Measurements from ENCODE around the gene KRTAP26-1.

DNA sequence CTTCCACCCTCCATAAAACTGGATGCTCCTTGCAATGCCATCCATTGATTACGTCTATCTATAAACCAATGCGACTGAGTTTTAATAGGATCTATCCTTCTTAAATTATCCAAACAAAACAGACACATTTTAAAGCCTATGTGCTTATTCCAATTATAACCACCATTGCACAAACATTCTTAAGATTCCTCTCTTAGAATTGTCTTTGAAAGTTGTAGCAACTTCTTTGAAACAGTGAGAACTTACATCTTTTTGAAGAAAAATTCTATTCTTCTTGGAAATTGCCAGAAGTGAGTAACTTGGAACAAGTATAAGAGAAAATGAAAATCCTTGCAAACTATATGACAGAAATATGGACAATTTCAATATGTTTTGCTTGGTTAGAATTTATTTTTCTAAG lies at the start of gene KRTAP26-1:
- TF ChIP-seq POLR2A (IDR thresholded peaks at IDR 0.05), result no peak
- TF ChIP-seq, protein P1, sequence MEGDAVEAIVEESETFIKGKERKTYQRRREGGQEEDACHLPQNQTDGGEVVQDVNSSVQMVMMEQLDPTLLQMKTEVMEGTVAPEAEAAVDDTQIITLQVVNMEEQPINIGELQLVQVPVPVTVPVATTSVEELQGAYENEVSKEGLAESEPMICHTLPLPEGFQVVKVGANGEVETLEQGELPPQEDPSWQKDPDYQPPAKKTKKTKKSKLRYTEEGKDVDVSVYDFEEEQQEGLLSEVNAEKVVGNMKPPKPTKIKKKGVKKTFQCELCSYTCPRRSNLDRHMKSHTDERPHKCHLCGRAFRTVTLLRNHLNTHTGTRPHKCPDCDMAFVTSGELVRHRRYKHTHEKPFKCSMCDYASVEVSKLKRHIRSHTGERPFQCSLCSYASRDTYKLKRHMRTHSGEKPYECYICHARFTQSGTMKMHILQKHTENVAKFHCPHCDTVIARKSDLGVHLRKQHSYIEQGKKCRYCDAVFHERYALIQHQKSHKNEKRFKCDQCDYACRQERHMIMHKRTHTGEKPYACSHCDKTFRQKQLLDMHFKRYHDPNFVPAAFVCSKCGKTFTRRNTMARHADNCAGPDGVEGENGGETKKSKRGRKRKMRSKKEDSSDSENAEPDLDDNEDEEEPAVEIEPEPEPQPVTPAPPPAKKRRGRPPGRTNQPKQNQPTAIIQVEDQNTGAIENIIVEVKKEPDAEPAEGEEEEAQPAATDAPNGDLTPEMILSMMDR (IDR thresholded peaks at IDR 0.05), result no peak

Measured in lower leg skin (tissue), 3 donors.